ENCODE data around the gene STX8. TPM values are rescaled to one million over a fixed set of nuclear protein-coding genes. Genes with fewer than 3 reads are reported as not detected.

STX8 gene
- polyA plus RNA-seq, 1 of the 3 experiments (the other 2 are of a cell fraction) = 51.3 TPM

DNA sequence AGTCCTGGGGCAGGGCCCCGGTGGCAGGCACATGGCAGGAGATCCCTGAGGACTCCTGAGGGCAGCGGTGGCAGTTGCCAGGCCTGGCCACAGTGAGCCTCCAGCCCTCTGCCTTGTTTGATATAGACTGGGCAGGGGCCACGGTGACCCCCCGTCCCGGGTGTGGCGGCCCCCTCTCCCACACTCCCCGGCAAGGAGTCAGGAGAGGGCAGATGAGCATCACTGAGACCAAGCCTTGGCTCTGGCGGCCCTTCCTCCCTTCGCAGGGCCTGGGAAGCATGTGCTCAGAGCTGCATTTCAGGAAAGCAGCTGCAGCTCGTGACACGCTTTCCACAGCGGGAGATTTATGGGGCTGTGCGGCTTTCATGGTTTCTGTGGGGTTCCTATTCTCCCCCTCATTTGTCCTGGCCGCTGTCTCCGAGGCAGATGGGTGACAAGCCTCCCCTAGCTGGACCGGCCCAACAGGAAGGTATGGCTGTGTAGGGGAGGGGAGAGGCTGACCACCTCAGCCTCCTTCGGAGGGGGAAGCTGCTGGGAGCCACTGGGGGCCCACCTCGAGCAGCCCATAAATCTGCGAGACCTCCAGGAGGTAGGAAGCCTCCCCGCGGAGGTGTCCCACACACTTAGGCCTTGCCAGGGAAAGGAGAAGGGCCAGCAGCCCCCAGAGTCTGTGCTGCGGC lies 342.9 kb downstream of the STX8 start:
- TF ChIP-seq TAF1 (IDR thresholded peaks at IDR 0.05; ENCODE audit: borderline replicate concordance, low read depth, low read length) (no peak), RCOR1 (IDR thresholded peaks at IDR 0.05; ENCODE audit: low read length) (no peak), MXI1 (IDR thresholded peaks at IDR 0.05; ENCODE audit: low read depth, low read length) (no peak), FOXM1 (IDR thresholded peaks at IDR 0.05; ENCODE audit: low read depth) (no peak), GATA2 (CRISPR knock-in tag; IDR thresholded peaks at IDR 0.05) (no peak)
- TF ChIP-seq, protein P1, sequence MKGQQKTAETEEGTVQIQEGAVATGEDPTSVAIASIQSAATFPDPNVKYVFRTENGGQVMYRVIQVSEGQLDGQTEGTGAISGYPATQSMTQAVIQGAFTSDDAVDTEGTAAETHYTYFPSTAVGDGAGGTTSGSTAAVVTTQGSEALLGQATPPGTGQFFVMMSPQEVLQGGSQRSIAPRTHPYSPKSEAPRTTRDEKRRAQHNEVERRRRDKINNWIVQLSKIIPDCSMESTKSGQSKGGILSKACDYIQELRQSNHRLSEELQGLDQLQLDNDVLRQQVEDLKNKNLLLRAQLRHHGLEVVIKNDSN (IDR thresholded peaks at IDR 0.05; ENCODE audit: borderline replicate concordance, low read depth) = no peak
- Histone ChIP-seq H3K27me3 (ENCODE audit: insufficient read depth) (no peaks in the 10 kb centered on the region), H3K9ac (no peak overlapping the region), H3K36me3 (replicated peaks in 1 of 2; ENCODE audit: control insufficient read depth in 1 of 2, insufficient read depth in 2 of 2, low read length in 1 of 2) (no peaks in the 10 kb centered on the region), H3K4me3 (ENCODE audit: low read depth in 2 of 2, low read length in 1 of 2) (no peak overlapping the region), H3K4me2 (no peak overlapping the region), H4K20me1 (ENCODE audit: insufficient read depth) (no peaks in the 10 kb centered on the region), H2AFZ (ENCODE audit: low read depth) (no peak overlapping the region), H3K4me1 (ENCODE audit: control insufficient read depth in 1 of 2, insufficient read depth in 2 of 2, low read depth in 1 of 2, low read length in 1 of 2) (peaks cover 0 to 13% of the 10 kb centered on the region in 2 experiments; a peak in 1 of 4 replicates), H3K27ac (ENCODE audit: low read depth in 2 of 2, low read length in 1 of 2) (no peak overlapping the region), H3F3A (replicated peaks; ENCODE audit: insufficient read depth) (no peaks in the 10 kb centered on the region), H3K9me3 (no peaks in the 10 kb centered on the region), H3K9me2 (no peaks in the 10 kb centered on the region), H3K79me2 (ENCODE audit: insufficient read depth) (no peaks in the 10 kb centered on the region)
- no peak for DNase-seq
- WGBS (ENCODE audit: low lambda C conversion rate) = 80% methylated on average over 10 of the region's 22 CpGs
- CTCF ChIA-PET = no interaction called here
- POLR2A ChIA-PET = no interaction called here

DNA sequence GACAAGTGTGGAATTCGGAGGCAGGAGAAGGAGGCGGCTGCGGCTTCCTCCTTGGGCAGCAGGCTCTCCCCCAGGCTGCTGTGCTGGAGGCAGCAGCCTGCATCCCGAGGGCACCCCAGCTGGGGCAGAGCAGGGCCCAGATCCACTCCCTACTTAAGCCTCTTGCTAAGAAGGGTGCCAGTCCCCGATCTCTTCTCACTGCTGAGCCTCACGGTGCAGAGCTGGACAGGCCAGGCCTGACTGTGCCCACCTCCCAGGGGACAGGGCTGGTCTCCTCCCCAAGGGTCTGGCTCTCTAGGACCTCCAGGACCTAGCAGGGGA lies 343.5 kb downstream of the STX8 start:
- Histone ChIP-seq H2AFZ (ENCODE audit: low read depth) (no peak overlapping the region), H3K9me3 (no peaks in the 10 kb centered on the region), H3K36me3 (replicated peaks in 1 of 2; ENCODE audit: control insufficient read depth in 1 of 2, insufficient read depth in 2 of 2, low read length in 1 of 2) (no peaks in the 10 kb centered on the region), H4K20me1 (ENCODE audit: insufficient read depth) (no peaks in the 10 kb centered on the region), H3F3A (replicated peaks; ENCODE audit: insufficient read depth) (no peaks in the 10 kb centered on the region), H3K9ac (no peak overlapping the region), H3K27ac (ENCODE audit: low read depth in 2 of 2, low read length in 1 of 2) (no peak overlapping the region), H3K4me1 (ENCODE audit: control insufficient read depth in 1 of 2, insufficient read depth in 2 of 2, low read depth in 1 of 2, low read length in 1 of 2) (peaks cover 0 to 13% of the 10 kb centered on the region in 2 experiments; a peak in 1 of 4 replicates), H3K27me3 (ENCODE audit: insufficient read depth) (no peaks in the 10 kb centered on the region), H3K79me2 (ENCODE audit: insufficient read depth) (no peaks in the 10 kb centered on the region), H3K9me2 (no peaks in the 10 kb centered on the region), H3K4me2 (no peak overlapping the region), H3K4me3 (ENCODE audit: low read depth in 2 of 2, low read length in 1 of 2) (no peak overlapping the region)
- POLR2A ChIA-PET = no interaction called here
- no peak for TF ChIP-seq FOXJ3 (CRISPR knock-in tag; IDR thresholded peaks at IDR 0.05)
- no peak for TF ChIP-seq YY1 (IDR thresholded peaks at IDR 0.05; ENCODE audit: low read depth)
- no peak for TF ChIP-seq JUND (IDR thresholded peaks at IDR 0.05)
- no peak for TF ChIP-seq RXRA (IDR thresholded peaks at IDR 0.05; ENCODE audit: borderline replicate concordance, low read depth)
- no peak for TF ChIP-seq TAF1 (IDR thresholded peaks at IDR 0.05; ENCODE audit: borderline replicate concordance, low read depth, low read length)
- CTCF ChIA-PET = no interaction called here
- no peak for DNase-seq
- no CpG with 5 or more reads among the region's 6 CpGs for WGBS (ENCODE audit: low lambda C conversion rate)

DNA sequence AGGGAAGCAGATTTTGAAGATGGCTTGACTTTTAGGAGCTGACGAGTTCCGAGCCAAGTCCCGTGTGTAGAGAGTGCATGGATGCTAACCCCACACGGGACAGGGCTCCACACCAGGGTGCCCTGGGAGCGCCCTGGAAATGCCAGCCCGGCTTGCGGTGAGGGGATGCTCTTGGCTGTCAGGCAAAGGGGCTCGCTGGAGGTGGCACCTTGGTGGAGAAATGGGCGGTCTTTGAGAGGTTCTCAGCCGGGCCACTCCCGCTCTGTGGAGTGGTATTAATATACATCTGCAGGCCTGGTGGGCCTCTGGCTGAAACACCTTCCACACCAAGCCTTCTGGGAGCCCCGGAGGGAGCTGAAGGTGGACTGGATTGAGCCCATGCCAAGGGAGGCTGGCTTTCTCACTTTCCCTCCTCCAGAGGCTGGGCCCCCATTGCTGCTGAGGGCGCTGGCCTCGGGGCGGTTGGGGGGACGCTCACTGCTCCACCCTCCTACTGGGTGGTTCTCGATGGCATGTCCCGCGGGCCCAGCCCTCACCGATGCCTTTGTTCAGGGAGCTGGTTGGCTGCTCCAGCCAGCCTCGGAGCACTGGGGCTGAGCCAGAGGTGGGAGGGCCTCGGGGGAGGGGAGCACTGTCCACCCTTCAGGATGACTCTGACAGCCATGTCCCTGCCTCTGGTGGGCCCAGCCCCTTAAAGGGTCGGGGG lies 344.0 kb downstream of the STX8 start:
- Histone ChIP-seq H3K36me3 (replicated peaks in 1 of 2; ENCODE audit: control insufficient read depth in 1 of 2, insufficient read depth in 2 of 2, low read length in 1 of 2) (no peaks in the 10 kb centered on the region), H3K79me2 (ENCODE audit: insufficient read depth) (no peaks in the 10 kb centered on the region), H3K27ac (ENCODE audit: low read depth in 2 of 2, low read length in 1 of 2) (no peak overlapping the region), H3K4me3 (ENCODE audit: low read depth in 2 of 2, low read length in 1 of 2) (no peak overlapping the region), H4K20me1 (ENCODE audit: insufficient read depth) (no peaks in the 10 kb centered on the region), H3K4me2 (no peak overlapping the region), H3K27me3 (ENCODE audit: insufficient read depth) (no peaks in the 10 kb centered on the region), H3K4me1 (ENCODE audit: control insufficient read depth in 1 of 2, insufficient read depth in 2 of 2, low read depth in 1 of 2, low read length in 1 of 2) (peaks cover 0 to 13% of the 10 kb centered on the region in 2 experiments; a peak in 1 of 4 replicates), H3F3A (replicated peaks; ENCODE audit: insufficient read depth) (no peaks in the 10 kb centered on the region), H3K9me3 (no peaks in the 10 kb centered on the region), H2AFZ (ENCODE audit: low read depth) (no peak overlapping the region), H3K9ac (no peak overlapping the region), H3K9me2 (no peaks in the 10 kb centered on the region)
- DNase-seq = no peak
- ChIA-PET POLR2A (no interaction called here), CTCF (no interaction called here)
- 77% methylated on average over 16 of the region's 23 CpGs for WGBS (ENCODE audit: low lambda C conversion rate)
- TF ChIP-seq ELF1 (IDR thresholded peaks at IDR 0.05) (no peak), SIN3A (IDR thresholded peaks at IDR 0.05; ENCODE audit: borderline replicate concordance, low read depth, low read length) (no peak), JUND (IDR thresholded peaks at IDR 0.05) (no peak), GATA2 (CRISPR knock-in tag; IDR thresholded peaks at IDR 0.05) (no peak), RAD21 (IDR thresholded peaks at IDR 0.05; ENCODE audit: low read length) (no peak), EP300 (IDR thresholded peaks at IDR 0.05; ENCODE audit: borderline replicate concordance in 1 of 2, low read depth in 1 of 2, low read length in 1 of 2) (no peak), FOXM1 (IDR thresholded peaks at IDR 0.05; ENCODE audit: low read depth) (no peak), RFX5 (IDR thresholded peaks at IDR 0.05; ENCODE audit: low read length) (no peak), TCF12 (IDR thresholded peaks at IDR 0.05) (no peak), SMC3 (IDR thresholded peaks at IDR 0.05; ENCODE audit: low read depth, low read length) (no peak)
- TF ChIP-seq, protein P2, sequence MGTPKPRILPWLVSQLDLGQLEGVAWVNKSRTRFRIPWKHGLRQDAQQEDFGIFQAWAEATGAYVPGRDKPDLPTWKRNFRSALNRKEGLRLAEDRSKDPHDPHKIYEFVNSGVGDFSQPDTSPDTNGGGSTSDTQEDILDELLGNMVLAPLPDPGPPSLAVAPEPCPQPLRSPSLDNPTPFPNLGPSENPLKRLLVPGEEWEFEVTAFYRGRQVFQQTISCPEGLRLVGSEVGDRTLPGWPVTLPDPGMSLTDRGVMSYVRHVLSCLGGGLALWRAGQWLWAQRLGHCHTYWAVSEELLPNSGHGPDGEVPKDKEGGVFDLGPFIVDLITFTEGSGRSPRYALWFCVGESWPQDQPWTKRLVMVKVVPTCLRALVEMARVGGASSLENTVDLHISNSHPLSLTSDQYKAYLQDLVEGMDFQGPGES (IDR thresholded peaks at IDR 0.05; ENCODE audit: low read depth, low read length) = no peak
- TF ChIP-seq, protein P3, sequence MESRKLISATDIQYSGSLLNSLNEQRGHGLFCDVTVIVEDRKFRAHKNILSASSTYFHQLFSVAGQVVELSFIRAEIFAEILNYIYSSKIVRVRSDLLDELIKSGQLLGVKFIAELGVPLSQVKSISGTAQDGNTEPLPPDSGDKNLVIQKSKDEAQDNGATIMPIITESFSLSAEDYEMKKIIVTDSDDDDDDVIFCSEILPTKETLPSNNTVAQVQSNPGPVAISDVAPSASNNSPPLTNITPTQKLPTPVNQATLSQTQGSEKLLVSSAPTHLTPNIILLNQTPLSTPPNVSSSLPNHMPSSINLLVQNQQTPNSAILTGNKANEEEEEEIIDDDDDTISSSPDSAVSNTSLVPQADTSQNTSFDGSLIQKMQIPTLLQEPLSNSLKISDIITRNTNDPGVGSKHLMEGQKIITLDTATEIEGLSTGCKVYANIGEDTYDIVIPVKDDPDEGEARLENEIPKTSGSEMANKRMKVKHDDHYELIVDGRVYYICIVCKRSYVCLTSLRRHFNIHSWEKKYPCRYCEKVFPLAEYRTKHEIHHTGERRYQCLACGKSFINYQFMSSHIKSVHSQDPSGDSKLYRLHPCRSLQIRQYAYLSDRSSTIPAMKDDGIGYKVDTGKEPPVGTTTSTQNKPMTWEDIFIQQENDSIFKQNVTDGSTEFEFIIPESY (IDR thresholded peaks at IDR 0.05; ENCODE audit: borderline replicate concordance, low read depth) = no peak

Data from SK-N-SH (cell line).